Measurements from ENCODE around the gene CDK5RAP3. TPM values are rescaled to one million over a fixed set of nuclear protein-coding genes. Genes with fewer than 3 reads are reported as not detected.
A peak's percentile ranks its signal among the peaks of the same experiment; 100 is the strongest.

CDK5RAP3 gene
- total and polyA plus RNA-seq, 2 of the 13 experiments (the other 11 are each of a cell fraction or from before 2014, with no cell fraction given) = 128 to 154 TPM

DNA sequence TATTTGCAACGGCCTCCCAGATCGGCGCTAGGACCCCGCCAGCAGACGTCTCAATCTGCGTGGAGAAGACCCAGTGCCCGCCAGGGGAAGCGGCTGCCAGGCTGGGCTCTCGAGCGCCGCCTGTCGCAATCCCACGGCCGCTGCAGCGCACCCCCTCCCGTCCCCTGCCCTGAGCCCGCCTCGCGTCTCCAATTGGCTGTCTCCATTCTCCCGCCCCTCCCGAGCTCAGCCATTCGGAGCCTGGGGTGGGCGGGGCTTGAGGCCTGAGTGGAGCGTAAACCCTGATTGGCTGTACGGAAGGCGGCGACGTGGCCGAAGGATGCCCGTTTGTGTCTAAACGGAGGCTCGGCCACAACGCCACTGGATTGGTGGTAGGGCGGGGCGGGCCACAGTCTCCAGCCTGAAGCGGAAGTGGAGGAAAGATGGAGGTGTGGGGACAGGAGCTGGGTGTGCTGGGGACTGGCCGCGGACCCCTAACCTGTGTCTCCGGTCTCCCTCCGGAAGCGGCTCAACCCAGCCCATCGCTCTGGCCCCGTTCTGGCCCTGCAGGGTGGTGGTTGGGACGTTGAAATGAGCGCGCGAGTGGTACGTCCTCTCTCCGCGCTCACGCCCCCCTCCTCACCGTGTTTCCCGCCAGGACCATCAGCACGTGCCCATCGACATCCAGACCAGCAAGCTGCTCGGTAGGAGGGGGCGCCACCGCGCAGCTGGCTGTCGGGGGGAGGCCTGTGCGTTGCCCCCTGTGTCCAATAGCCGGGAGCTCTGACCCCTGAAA is at the start of gene CDK5RAP3 (continued):
- peak; percentile 98 for TF ChIP-seq CSRNP1 (CRISPR knock-in tag; IDR thresholded peaks at IDR 0.05)
- TF ChIP-seq TOPORS (CRISPR knock-in tag; IDR thresholded peaks at IDR 0.05) = peak; percentile 99; the same call in 1 of the 2 replicates
- peak; percentile 87 for TF ChIP-seq SAFB2 (CRISPR knock-in tag; IDR thresholded peaks at IDR 0.05; ENCODE audit: borderline replicate concordance, low read depth)
- peak; percentile 92 for TF ChIP-seq CAMTA2 (CRISPR knock-in tag; IDR thresholded peaks at IDR 0.05; ENCODE audit: borderline replicate concordance)
- TF ChIP-seq MLXIP (CRISPR knock-in tag; IDR thresholded peaks at IDR 0.05; ENCODE audit: borderline replicate concordance) = no peak; the same call in 1 of the 2 replicates
- peak; percentile 78 for TF ChIP-seq ZNF543 (CRISPR knock-in tag; IDR thresholded peaks at IDR 0.05)
- no peak for TF ChIP-seq SMARCE1 (IDR thresholded peaks at IDR 0.05; ENCODE audit: borderline replicate concordance)
- 0 out of 2 replicates have a peak, but pooled peaks have one; percentile 95 for TF ChIP-seq ZNF570 (CRISPR knock-in tag; IDR thresholded peaks at IDR 0.05; ENCODE audit: borderline replicate concordance)
- TF ChIP-seq ZKSCAN8 (CRISPR knock-in tag; IDR thresholded peaks at IDR 0.05; ENCODE audit: borderline replicate concordance) = peak; percentile 91; the same call in 1 of the 2 replicates
- TF ChIP-seq, protein P1, sequence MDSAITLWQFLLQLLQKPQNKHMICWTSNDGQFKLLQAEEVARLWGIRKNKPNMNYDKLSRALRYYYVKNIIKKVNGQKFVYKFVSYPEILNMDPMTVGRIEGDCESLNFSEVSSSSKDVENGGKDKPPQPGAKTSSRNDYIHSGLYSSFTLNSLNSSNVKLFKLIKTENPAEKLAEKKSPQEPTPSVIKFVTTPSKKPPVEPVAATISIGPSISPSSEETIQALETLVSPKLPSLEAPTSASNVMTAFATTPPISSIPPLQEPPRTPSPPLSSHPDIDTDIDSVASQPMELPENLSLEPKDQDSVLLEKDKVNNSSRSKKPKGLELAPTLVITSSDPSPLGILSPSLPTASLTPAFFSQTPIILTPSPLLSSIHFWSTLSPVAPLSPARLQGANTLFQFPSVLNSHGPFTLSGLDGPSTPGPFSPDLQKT (CRISPR knock-in tag; IDR thresholded peaks at IDR 0.05; ENCODE audit: borderline replicate concordance) = peak; percentile 94; the same call in 1 of the 2 replicates
- peak; percentile 74; the same call in 1 of the 2 replicates for TF ChIP-seq BRCA1 (CRISPR knock-in tag; IDR thresholded peaks at IDR 0.05)
- TF ChIP-seq PHF20 (CRISPR knock-in tag; IDR thresholded peaks at IDR 0.05) = peak; percentile 91
- no peak for TF ChIP-seq ZZZ3 (CRISPR knock-in tag; IDR thresholded peaks at IDR 0.05; ENCODE audit: borderline replicate concordance)
- peak; percentile 27; the same call in 1 of the 2 replicates for TF ChIP-seq HCFC1 (IDR thresholded peaks at IDR 0.05; ENCODE audit: low read depth, low read length)
- peak; percentile 90 for TF ChIP-seq IRF2 (CRISPR knock-in tag; IDR thresholded peaks at IDR 0.05)
- peak; percentile 74 for TF ChIP-seq CREM (IDR thresholded peaks at IDR 0.05)
- TF ChIP-seq CREM (CRISPR knock-in tag; IDR thresholded peaks at IDR 0.05) = no peak
- TF ChIP-seq CREBL2 (CRISPR knock-in tag; IDR thresholded peaks at IDR 0.05; ENCODE audit: borderline replicate concordance) = peak; percentile 92
- 0 out of 2 replicates have a peak, but pooled peaks have one; percentile 73 for TF ChIP-seq ZNF737 (CRISPR knock-in tag; IDR thresholded peaks at IDR 0.05; ENCODE audit: borderline replicate concordance)
- TF ChIP-seq ZNF264 (CRISPR knock-in tag; IDR thresholded peaks at IDR 0.05) = peak; percentile 59; the same call in 1 of the 2 replicates
- TF ChIP-seq ELF3 (CRISPR knock-in tag; IDR thresholded peaks at IDR 0.05) = peak; percentile 70
- TF ChIP-seq ZNF260 (CRISPR knock-in tag; IDR thresholded peaks at IDR 0.05; ENCODE audit: borderline replicate concordance, low read depth) = no peak
- no peak for TF ChIP-seq NR3C1 (CRISPR knock-in tag; IDR thresholded peaks at IDR 0.05)
- TF ChIP-seq PHB2 (IDR thresholded peaks at IDR 0.05; ENCODE audit: partially characterized antibody) = no peak
- TF ChIP-seq ZNF20 (CRISPR knock-in tag; IDR thresholded peaks at IDR 0.05) = no peak
